ENCODE results near the gene CWC25. TPM values are rescaled to one million over a fixed set of nuclear protein-coding genes. Genes with fewer than 3 reads are reported as not detected.

Gene CWC25
- total RNA-seq: 7.8 and 9.7 TPM in 2 replicates

DNA sequence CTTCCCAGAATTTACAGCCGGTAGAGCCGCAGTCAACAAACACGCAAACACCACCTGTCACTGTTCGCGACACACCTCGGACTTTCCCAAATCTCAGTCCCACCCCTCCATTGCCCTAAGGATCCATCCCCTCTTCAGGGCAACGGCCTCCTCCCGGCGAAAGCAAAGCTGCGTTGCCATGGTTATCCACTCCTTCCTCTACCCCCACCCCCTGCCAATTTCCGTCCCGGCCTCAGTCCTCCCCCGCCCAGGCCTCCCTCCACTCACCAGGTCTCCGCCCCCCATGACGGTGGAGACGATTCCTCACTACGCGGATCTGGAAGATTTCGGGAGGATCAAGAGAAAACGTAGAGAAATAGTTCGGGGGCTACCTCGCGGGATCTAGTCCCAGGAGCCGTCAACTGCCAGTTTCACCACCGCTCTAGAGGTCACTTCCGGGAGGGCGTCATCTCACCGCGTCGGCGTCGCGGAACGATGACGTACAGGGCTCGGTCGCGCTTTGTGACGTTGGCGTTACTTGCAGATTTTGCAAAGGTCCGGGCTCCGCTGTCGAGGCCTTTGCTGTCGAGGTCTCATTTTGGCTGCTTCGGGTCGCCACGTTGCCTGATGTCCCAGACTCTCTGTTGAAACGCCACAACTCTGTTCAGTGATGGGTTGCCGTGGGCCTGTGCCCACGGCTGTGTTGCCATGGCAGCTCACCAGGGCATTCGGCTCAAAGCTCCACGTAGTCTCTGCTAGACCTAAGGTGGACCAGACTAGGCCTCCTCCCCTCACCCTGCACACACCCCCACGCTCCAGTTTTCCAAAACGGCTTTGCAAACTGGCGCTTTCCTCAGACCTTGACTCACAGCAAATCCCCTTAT, at the start of gene CWC25:
CWC25 (minus strand) TSS at position 423 of the 863 bp plus-strand sequence; CDS start at position 285, 138 bp downstream.

DNA sequence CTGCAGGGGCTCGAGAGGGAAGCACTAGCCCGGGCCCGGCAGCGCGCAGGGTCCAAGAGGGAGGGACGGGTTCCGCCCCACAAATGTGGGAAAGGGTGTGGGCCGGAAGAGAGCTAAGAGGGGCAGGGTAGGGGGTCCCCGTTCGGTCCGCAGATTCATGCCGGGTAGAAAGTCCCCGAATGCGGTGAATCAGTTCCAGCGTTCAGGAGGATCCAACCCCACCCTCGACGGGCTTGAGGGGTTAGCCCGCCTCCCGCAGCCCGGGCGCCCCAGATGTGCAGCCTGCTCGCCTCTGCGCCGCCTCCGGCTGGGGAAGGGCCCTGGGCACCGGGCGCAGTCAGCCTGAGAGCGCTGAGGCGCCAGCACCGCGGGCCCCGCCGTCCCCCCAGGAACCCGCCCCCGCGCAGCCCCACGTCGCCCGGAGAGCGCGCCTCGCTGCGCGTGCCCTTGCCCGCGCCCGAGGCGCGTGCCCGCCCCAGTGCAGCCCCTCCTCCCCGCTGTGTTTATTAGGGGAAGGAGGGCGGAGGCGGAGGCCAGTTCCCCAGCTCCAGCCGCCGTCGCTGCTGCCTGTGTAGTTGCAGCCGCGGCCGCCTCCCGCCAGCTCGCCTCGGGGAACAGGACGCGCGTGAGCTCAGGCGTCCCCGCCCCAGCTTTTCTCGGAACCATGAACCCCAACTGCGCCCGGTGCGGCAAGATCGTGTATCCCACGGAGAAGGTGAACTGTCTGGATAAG, 44.6 kb upstream of the CWC25 start, which contains the start of gene LASP1:
LASP1 (plus strand) TSS at position 533 of the 733 bp plus-strand sequence; CDS start at position 665, 132 bp downstream.

GRCh38 chr17:38853292-38854219, 28.4 kb upstream of the CWC25 start, which contains the start of gene RPL23:
RPL23 (minus strand) TSS chr17:38853721; CDS start chr17:38853710, 11 bp downstream.

DNA sequence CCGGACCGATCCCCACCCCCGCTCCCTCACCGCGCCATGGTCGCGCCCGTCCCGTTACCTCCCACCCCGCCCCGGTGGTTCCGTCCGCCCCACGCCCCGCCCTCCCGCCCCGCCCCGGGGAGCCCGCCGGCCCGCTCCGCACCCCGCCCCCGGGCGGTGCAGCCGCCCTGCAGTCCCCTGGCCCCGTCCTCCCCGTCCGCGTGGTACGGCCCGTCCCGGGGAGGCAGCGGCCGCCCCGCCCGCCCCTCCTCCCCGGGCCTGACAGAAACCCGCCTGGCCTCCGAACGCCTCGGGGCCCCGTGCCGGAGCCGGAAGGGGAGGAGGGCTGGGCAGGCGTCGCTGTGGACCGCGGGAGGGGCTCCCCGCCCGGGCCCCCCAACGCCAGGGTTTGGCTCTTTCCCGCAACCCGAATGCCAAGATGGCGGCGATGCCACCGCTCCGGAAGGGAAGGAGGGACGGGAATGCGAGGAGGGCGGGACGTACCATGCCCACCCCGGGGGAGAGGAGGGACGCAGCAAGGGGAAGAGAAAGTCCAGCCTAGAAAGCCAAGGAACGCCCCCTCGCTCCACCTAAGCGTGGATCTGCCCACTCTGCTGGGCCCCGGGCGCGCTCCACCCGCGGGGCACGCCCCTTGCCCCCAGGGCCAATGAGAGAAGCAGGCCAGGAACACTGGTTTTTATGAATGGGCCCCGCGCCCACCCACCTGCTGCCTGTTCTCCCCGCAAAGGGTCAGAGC, 25.5 kb downstream of the CWC25 start, which contains the start of gene PIP4K2B:
PIP4K2B (minus strand) TSS at position 56 of the 736 bp plus-strand sequence. CDS start 132 bp downstream, outside the sequence.

DNA sequence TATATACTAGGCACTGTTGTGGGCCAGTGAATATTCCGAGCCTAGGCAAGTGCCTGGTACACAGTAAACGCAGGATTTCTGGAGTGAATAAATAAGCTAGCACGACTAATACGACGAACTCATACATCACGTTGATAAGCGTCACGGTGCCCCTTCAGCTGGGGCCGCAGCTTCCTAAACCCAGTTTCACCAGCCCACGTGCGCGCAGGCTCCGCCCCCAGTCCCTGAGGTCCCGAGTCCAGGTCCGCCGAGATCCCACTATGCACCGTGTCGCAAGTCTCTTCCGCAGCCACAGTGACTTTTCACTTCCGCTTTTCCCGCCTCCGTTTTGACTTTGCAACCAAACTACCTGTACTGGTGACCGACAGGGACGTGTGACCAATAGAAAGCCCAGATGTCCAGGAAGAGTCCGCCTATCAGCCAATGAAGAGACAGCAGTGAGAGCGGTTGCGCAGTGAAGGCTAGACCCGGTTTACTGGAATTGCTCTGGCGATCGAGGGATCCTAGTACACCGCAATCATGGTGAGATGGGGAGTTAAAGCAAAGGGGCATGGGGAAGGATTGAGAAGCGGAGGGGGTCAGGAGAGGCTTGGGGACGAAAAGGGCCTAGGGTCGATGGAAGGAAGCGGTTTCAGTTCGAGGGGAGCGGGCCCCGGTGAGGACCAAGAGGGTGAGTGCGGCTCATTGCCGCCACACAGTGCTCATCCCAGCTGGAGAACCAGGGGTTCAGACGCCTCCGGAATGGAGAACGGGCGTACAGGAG, 72.6 kb downstream of the CWC25 start, which contains the start of gene PSMB3:
PSMB3 (plus strand) TSS at position 434 of the 763 bp plus-strand sequence; CDS start at position 520, 86 bp downstream.

Other genes with a start within 250 kb of the CWC25 start
- 0.32 TPM in 1 of 2 replicates, not detected in the other for gene SRCIN1, start 219.4 kb downstream of the CWC25 start, total RNA-seq
- gene EPOP, start 150.4 kb downstream of the CWC25 start, total RNA-seq: 1.5 and 4.2 TPM in 2 replicates
- gene MLLT6, start 120.0 kb downstream of the CWC25 start, total RNA-seq: 14.3 and 21.6 TPM in 2 replicates
- gene CISD3, start 95.0 kb downstream of the CWC25 start, total RNA-seq: 4.9 and 5.3 TPM in 2 replicates
- 3.6 and 5.5 TPM in 2 replicates for gene PCGF2, start 77.0 kb downstream of the CWC25 start, total RNA-seq
- gene PSMB3, start 72.6 kb downstream of the CWC25 start, total RNA-seq: 540 and 549 TPM in 2 replicates
- gene PIP4K2B, start 25.8 kb downstream of the CWC25 start, total RNA-seq: 40.3 and 55.8 TPM in 2 replicates
- 903 and 1,481 TPM in 2 replicates for gene RPL23, start 28.4 kb upstream of the CWC25 start, total RNA-seq
- gene LASP1, start 44.7 kb upstream of the CWC25 start, total RNA-seq: 92.6 and 93.9 TPM in 2 replicates
- gene FBXO47, start 142.1 kb upstream of the CWC25 start, total RNA-seq: not detected in 2 replicates